GM21825 (cell line): ENCODE data around the gene AARS2.

Experiments
- ATAC-seq: cut with Tn5 transposase; IDR thresholded peaks from one replicate; pipeline ENCODE4 v1.9.1; 2021; ENCODE audit warnings: mild to moderate bottlenecking, moderate library complexity; ENCODE audit not compliant: unreplicated experiment

Gene AARS2

GRCh38 chr6:44251576-44252524 lies 61.3 kb downstream of the AARS2 start:
- ATAC-seq = no peak

- no peak for ATAC-seq
These were observed 62.4 kb downstream of the AARS2 start for GRCh38 chr6:44250718-44251123.

GRCh38 chr6:44250067-44250717 lies 63.0 kb downstream of the AARS2 start:
- ATAC-seq = no peak
